ENCODE results near the gene TRIP11.

DNA sequence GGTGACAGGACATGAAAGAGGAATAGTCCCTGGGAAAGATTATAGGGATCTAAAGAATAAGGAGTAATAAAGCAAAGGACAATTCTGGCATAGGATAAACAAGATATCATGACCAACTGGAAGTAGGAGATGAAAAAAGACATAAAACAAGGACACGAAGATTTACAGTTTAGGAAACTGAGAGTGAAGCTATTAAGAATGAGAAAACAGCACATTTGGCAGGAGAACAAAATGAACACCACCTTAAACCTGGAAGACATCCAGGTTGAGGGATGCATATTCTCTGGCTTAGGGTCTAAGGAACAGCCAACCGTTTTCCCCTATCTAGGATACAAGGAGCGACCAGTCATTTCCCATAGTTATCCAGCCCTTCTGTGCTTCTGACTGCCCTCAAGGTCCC, 1.9 kb downstream of the TRIP11 start:
- no peak for TF ChIP-seq POLR2A (IDR thresholded peaks at IDR 0.05)
- TF ChIP-seq, protein P1, sequence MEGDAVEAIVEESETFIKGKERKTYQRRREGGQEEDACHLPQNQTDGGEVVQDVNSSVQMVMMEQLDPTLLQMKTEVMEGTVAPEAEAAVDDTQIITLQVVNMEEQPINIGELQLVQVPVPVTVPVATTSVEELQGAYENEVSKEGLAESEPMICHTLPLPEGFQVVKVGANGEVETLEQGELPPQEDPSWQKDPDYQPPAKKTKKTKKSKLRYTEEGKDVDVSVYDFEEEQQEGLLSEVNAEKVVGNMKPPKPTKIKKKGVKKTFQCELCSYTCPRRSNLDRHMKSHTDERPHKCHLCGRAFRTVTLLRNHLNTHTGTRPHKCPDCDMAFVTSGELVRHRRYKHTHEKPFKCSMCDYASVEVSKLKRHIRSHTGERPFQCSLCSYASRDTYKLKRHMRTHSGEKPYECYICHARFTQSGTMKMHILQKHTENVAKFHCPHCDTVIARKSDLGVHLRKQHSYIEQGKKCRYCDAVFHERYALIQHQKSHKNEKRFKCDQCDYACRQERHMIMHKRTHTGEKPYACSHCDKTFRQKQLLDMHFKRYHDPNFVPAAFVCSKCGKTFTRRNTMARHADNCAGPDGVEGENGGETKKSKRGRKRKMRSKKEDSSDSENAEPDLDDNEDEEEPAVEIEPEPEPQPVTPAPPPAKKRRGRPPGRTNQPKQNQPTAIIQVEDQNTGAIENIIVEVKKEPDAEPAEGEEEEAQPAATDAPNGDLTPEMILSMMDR (IDR thresholded peaks at IDR 0.05 in 8 of 11, conservative IDR thresholded peaks at IDR 0.05 in 3 of 11): no peak

All from spleen (tissue), 7 donors.